Measurements from ENCODE around the gene SPINDOC.

The SPINDOC gene

DNA sequence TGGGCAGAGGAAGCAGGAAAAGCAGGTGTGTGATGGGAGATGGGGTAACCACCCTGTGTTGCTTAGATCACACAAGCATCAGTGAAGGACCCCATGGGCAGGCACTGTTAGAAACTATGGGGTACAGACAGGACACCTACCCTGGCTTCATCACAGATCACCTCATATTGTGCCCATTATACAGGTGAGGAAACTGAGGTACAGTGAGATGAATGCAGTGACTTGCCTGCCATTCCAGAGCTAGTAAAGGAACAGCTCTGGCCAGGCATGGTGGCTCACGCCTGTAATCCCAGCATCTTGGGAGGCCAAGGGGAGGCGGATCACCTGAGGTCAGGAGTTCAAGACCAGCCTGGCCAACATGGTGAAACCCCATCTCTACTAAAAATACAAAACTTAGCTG, 19.8 kb downstream of the SPINDOC start:
- DNase-seq (ENCODE audit: low read depth) = no peak
- H3K4me3 ChIP-seq (ENCODE audit: low read depth, low read length) = no peak overlapping the region
- TF ChIP-seq, protein P1, sequence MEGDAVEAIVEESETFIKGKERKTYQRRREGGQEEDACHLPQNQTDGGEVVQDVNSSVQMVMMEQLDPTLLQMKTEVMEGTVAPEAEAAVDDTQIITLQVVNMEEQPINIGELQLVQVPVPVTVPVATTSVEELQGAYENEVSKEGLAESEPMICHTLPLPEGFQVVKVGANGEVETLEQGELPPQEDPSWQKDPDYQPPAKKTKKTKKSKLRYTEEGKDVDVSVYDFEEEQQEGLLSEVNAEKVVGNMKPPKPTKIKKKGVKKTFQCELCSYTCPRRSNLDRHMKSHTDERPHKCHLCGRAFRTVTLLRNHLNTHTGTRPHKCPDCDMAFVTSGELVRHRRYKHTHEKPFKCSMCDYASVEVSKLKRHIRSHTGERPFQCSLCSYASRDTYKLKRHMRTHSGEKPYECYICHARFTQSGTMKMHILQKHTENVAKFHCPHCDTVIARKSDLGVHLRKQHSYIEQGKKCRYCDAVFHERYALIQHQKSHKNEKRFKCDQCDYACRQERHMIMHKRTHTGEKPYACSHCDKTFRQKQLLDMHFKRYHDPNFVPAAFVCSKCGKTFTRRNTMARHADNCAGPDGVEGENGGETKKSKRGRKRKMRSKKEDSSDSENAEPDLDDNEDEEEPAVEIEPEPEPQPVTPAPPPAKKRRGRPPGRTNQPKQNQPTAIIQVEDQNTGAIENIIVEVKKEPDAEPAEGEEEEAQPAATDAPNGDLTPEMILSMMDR (IDR thresholded peaks at IDR 0.05; ENCODE audit: insufficient read depth, low read depth, low read length, missing control alignments) = no peak

DNA sequence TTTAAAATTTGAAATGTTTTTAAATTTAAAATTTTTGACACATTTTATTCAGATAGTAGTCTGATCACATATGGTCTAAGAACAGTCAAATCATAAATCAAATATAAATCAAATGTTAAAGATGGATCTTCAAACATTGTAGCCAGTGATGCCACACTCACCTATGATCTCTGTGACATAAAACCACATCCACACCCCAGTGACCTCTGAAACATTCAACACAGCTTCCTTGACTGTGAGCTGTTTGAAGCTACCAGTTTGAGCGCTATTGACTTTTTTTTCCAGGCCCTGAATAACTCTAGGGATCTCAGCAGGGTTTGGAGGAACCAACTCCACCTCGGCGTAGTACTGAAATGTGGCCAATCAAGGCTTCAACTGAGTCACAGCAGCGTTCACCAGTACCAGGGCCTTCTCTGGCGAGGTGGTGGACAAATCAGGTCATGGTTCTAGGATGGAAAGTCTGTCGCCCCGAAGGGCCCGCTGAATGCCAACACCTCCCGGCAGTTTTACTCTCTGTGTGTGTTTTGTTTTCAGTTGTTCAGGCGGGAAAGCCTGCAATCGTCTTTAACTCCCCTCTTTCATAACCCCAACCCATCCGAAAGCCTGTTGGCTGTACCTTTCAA, 21.4 kb downstream of the SPINDOC start:
- TF ChIP-seq, protein P1 (IDR thresholded peaks at IDR 0.05; ENCODE audit: insufficient read depth, low read depth, low read length, missing control alignments) = no peak
- no peak for DNase-seq (ENCODE audit: low read depth)
- no peak overlapping the region for H3K4me3 ChIP-seq (ENCODE audit: low read depth, low read length)

DNA sequence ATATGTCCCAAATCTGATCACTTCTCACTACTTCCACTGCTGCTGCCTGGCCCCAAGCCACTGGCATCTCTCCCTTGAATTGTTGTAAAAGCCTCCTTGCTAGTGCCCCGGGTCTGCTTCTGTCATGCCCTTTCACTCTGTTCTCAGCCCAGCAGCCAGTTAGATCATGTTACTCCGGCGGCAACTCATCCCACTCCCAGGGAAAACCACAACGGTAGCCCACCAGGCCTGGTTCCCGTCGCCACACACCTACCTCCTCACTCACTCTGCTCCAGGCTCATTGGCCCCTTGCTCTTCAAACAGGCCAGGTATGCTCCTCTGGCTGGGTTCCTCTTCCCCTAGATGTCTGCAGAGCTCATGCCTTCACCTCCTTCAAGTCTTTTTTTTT, 21.9 kb downstream of the SPINDOC start:
- TF ChIP-seq, protein P1 (IDR thresholded peaks at IDR 0.05; ENCODE audit: insufficient read depth, low read depth, low read length, missing control alignments) = no peak
- H3K4me3 ChIP-seq (ENCODE audit: low read depth, low read length) = no peak overlapping the region
- no peak for DNase-seq (ENCODE audit: low read depth)

DNA sequence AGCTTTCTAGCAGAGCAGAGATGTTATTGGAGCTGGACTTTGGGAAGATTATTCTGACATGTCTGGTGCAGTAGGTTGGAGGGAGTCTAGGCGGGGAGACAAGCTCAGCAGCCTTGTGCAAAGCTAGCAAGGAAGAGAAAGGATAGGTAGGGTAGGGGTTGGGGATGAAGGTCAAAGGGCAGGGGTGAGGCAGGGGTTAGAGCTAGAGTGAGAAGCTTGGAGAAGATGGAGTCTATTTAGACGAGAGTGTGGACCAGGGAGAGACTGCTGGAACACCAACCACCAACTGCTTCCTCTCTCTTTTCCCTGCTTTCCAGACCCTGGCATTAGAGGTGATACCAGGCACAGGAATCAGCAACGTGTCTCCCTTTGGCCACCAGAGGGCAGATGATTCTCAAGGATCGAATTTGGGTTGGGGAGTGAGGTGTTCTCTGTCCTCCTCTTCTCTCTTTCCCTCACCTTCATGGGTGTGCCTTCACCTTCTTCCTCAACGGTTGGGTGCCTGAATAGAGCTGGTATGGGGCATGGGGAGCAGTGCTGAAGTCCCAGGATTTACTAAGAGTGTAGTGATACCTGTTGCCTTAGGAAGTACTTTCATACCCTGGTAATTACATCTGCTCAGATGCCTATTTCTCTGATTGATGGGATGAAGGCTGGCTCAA, 23.9 kb downstream of the SPINDOC start:
- no peak overlapping the region for H3K4me3 ChIP-seq (ENCODE audit: low read depth, low read length)
- TF ChIP-seq, protein P1 (IDR thresholded peaks at IDR 0.05; ENCODE audit: insufficient read depth, low read depth, low read length, missing control alignments) = peak; percentile 85
- DNase-seq (ENCODE audit: low read depth) = peak; percentile 78

DNA sequence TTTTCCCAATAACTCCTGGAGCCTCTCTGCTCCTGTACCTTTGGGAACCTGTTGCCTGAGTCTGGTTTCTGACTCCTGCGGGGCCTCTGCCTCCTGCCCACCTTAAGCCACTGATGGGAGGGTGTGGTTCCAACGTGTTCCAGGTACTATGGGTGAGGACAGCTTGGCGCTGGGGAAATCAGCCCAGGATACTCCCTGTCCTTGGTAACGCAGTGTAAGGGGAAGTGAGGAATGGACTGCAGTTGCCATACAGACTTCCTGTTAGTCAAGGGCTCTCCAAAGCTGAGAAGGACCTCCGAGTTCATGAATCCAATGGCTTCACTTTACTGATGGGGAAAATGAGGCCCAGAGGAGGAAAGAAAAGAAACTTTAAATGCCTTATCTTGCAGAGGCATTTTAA, 24.5 kb downstream of the SPINDOC start:
- DNase-seq (ENCODE audit: low read depth) = no peak
- H3K4me3 ChIP-seq (ENCODE audit: low read depth, low read length) = no peak overlapping the region
- TF ChIP-seq, protein P1 (IDR thresholded peaks at IDR 0.05; ENCODE audit: insufficient read depth, low read depth, low read length, missing control alignments) = no peak

DNA sequence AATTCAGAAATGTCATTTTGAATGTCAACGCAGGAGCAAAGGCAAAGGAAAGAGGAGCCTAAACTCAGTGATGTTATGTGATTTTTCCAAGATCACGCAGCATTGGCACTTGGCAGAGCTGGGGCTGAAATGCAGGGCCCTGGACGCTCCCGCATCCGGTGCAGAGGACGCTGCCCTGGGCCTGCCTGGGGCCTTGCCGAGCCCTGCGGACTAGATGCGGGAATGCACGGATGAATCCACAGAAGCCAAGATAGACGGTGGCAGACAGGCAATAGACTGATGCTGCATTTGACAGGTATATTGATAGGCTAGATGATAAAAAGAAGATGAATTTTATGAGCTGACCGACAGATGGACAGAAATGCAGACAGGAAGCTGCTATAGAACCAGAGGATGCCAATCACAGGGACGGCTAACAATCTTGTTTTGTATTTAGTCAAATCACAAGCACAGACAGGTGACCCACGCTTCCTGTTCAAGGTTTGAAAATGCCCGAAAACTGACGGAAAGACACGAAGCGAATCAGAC, 25.0 kb downstream of the SPINDOC start:
- TF ChIP-seq, protein P1 (IDR thresholded peaks at IDR 0.05; ENCODE audit: insufficient read depth, low read depth, low read length, missing control alignments) = no peak
- DNase-seq (ENCODE audit: low read depth) = no peak

More for the DNA sequence above, 25.0 kb downstream of the SPINDOC start:
- H3K4me3 ChIP-seq (ENCODE audit: low read depth, low read length) = peak overlapping the region; percentile 17
